Prostate gland (tissue), 2 donors: ENCODE results near the gene STXBP3.

Experiments used
- POLR2A ChIP-seq: fragments of 450-650 bp; IDR thresholded peaks from one replicate; pipeline ENCODE4 v1.6.1; 2016; ENCODE audit warnings: antibody characterized with exemption, mild to moderate bottlenecking
- TF ChIP-seq, protein P1 (sequence below), 4 experiments: fragments of 200-600 bp in 2 of 4; fragments of 450-650 bp in 2 of 4; sonication (generic) in 2 of 4; IDR thresholded peaks; 1 replicate in 3 of 4; 2 replicates in 1 of 4; pipeline ENCODE4 v1.5.1; 2016 to 2019; ENCODE audit warnings: antibody characterized with exemption in 4 of 4, mild to moderate bottlenecking in 2 of 4, moderate library complexity in 2 of 4

DNA sequence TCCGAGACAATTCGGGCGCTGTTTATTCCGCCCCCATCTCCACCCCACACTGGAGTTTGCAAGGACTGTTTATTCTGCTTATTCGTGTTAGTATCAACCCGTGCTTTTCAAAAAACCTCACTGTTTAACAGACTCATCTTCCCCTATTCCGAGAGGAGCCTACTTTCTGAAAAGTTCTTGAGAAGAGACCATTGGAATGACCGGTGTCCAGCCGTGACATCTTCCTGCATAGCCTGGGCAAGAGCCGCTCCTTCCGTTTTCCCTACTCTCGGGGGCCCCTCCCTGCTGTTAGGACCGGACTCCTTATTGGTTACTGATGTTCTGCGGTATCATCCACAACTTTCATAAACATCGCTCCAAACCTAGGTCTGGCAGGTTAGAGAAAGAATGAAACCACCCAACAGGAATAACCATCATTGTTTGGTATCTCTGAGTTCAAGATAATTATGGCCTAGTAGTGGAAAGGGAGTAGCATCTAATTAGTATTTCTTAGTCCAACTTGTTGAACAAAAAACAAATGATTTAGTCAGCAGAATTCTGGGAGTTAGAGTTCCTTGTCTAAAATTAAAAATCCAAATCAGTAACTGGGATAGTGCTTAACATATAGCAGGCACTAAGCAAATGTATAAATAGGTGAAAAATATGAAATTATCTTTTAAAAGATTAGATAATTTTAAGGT lies 837 bp downstream of the STXBP3 start:
- peak; percentile 77 for TF ChIP-seq POLR2A
- TF ChIP-seq, protein P1, sequence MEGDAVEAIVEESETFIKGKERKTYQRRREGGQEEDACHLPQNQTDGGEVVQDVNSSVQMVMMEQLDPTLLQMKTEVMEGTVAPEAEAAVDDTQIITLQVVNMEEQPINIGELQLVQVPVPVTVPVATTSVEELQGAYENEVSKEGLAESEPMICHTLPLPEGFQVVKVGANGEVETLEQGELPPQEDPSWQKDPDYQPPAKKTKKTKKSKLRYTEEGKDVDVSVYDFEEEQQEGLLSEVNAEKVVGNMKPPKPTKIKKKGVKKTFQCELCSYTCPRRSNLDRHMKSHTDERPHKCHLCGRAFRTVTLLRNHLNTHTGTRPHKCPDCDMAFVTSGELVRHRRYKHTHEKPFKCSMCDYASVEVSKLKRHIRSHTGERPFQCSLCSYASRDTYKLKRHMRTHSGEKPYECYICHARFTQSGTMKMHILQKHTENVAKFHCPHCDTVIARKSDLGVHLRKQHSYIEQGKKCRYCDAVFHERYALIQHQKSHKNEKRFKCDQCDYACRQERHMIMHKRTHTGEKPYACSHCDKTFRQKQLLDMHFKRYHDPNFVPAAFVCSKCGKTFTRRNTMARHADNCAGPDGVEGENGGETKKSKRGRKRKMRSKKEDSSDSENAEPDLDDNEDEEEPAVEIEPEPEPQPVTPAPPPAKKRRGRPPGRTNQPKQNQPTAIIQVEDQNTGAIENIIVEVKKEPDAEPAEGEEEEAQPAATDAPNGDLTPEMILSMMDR (IDR thresholded peaks at IDR 0.05): no peak
